Measurements from ENCODE around the gene CLEC3B.
A peak's percentile ranks its signal among the peaks of the same experiment; 100 is the strongest.
"Not testable (repeated sequence)": the region's sequence is repeated elsewhere in the genome, so short reads cannot be mapped to it uniquely, and the experiment has no call there.

CLEC3B gene

DNA sequence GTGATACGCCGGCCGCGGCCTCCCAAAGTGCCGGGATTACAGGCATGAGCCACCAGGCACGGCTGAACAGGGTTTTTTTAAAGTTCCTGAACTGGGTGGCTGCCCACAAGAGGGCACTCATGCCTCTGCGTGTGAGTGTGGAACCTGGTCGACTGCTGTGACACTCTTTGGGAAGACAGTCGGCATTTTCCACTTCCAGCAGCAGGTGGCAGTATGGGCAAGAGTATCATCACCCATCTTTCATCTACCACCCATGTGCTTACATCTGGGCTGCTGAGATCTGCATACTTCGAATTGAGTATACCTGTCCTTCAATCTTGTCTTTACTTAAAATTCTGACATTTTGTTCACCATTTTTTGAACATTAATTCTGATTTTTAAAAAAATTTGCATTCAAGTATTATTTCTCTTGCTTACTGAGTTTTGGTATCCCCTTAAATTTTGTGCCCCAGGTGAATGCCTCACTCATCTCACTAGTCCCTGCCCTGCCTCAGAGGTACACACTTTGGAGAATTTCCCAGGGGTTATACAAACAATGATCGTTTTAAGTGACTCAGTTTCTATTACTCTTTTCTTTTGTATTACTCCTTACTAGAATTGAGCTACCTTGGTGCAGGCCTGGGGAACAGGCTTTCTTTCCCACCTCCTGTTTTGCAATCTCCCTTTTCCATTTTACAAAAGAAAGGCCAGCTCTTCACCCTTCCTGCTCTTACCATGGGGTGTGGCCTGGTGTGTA, 11.8 kb downstream of the CLEC3B start:
- DNase-seq: peak; percentile 94

DNA sequence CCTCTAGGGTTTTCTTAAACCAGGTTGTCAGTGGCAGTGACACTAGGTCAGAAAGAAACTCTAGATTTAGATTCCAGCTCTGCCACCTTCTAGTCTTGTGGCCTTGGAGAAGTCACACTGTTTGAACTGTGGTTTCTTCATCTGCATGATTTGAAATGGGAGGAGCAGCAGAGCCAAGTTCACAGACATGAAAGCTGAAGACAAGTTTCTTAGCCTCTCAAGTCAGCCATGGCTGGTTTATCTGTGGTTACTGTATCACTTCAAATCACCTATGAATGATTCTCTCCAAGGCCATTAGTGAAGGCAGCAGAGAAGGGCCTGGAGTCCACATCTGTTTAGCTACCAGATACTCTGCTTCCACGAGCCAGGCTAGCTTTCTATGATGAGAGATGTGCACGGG, 15.6 kb downstream of the CLEC3B start:
- no peak for DNase-seq

DNA sequence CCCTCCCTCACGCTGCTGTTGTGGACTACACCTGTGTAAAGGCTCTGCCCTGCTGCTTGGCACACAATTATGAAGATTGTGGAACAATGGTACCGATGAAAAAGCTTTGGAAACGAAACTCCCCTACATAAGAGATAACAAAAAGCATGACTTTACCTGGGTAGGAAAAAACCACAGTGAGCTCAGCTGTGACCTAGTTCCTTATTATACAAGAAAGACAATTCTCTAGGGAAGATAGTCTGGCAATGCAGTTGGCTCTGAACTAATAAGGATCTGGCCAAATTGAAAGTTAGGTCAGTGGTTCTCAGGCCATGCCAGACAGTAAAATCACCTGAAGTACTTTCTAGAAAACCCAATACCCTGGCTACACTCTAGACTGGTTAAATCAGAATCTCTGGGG, 16.1 kb downstream of the CLEC3B start:
- no peak for DNase-seq

DNA sequence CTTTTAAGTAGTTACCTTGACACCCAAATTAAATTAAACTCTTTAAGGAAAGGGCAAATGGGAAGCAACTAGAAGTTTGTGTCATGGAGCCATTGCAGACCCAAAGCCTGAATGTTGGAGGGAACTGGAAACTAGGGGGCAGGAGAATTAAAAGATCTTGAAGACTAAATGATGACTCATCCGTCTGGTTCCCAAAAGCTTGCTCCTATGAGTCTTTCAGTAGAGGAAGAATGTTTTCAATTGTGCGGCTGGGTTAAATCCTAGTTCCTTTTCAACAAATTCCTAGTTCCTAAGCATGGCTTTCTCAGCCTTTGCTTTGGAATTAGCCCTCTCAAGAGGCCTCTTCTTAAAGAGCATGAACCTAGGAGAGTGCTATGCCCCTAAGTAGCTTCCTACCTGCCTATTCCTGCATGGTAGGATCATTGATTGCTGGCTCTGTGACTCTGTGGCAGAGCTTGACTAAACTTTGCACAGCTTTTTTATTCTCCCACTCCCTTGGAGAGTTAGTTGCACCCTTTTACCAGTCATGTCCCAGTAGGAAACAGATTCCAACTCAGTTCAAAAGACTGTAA, 17.7 kb downstream of the CLEC3B start:
- peak; percentile 84 for DNase-seq

DNA sequence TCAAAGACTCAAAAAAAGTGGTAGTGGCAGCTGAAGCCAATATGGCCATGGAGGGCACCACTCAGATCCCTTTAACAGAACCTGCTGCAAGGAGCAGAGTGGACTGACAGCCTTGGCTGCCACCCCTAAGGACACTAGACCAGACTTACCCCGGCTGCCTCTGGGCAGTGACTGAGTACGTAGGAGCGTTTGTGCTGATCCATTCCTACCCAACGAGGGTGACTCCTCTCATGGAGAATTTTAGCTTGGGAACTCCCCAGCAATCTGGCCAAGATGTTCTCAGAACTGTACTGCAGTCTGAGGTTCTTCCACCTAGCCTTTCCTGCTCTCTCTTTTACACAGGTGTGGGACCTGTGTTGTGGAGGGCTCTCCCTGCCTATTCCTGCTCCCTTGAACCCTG, 22.1 kb downstream of the CLEC3B start:
- DNase-seq: no peak

DNA sequence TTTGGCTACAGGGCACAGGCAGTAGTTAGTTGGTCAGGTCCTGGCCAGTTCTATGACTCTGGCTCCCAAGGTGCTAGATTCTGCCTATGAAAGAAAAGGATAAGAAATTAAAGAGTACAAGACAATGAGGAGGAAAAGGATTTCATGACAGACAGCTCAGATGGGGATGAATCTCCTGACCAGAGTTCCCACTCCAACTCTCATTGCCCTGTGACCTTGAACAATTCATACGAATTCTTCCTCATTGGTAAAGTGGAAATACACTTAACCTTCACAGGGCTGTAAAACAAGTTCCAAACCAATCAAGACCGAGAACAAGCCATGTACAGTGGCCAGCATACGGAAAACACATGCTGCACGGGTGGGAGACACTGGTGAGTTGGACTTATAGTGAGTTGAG, 23.7 kb downstream of the CLEC3B start:
- no peak for DNase-seq

DNA sequence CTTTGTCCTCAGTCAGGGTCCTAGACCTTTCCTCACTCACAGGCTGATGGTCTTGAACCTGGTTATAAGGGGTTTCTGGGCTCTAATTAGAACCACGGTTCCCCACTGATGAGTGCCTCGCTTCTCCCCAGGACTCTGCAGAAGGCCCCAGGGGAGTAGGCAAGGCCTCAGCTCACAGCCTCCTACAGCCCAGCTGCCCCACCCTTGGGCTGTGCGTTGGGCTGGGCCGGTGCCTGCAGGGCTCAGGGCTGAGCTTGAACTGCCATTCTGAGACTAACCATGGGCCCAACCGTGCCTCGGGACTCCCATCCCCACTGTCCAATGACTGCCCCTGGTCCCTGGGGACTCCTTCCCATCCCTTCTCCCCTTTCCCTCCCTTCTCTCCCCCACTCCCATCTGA, 25.6 kb downstream of the CLEC3B start:
- DNase-seq: no peak

DNA sequence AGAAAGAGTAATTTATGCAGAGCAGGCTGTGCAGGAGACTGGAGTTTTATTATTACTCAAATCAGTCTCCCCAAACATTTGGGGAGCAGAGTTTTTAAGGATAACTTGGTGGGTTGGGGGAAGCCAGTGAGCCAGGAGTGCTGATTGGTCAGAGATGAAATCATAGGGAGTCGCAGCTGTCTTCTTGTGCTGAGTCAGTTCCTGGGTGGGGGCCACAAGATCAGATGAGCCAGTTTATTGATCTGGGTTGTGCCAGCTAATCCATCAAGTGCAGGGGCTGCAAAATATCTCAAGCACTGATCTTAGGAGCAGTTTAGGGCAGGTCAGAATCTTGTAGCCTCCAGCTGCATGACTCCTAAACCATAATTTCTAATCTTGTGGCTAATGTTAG, 27.7 kb downstream of the CLEC3B start:
- DNase-seq: not testable (repeated sequence)

DNA sequence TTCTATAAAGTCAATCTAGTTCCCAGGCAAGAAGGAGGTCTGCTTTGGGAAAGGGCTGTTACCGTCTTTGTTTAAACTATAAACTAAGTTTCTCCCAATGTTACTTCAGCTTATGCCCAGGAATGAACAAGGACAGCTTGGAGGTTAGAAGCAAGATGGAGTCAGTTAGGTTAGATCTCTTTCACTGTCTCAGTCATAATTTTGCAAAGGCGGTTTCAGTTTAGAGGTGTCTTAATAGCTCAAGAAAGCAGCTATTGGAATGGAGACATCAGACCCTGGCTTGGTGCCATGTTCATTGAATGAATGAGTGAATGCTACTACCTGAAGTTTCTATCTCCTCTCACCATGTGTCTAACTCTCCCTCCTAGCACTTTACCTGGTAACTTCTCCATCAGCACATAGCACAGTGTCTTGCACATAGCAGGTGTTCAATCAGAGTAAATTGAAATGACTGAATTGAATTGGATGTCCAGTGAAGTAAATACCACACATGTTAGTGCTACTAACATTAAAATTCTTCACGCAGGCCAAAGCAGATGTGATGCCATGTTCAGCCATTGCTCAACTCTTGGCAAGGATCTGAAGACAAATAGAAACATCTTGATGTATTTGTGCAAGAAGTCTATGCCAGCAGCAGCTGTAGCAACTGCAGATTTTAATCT, 28.2 kb downstream of the CLEC3B start:
- no peak for DNase-seq

DNA sequence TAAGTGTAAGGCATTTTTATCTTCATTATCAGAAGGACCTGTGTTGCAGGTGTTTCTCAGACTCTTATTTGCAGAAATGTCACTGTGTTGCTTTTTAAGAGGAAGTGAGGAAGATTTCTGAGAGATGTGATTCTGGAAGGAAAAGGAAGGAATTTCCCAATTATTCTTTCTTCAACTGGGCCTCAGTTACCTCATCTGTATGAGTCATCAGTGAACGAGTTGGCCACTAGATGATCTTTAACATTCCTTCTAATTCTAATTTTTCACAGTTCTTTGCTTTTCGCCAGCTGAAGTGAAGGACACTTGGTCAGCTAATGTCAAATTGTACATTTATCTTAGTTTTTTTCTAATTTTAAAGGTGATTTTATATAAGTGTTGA, 28.9 kb downstream of the CLEC3B start:
- peak; percentile 64 for DNase-seq

DNA sequence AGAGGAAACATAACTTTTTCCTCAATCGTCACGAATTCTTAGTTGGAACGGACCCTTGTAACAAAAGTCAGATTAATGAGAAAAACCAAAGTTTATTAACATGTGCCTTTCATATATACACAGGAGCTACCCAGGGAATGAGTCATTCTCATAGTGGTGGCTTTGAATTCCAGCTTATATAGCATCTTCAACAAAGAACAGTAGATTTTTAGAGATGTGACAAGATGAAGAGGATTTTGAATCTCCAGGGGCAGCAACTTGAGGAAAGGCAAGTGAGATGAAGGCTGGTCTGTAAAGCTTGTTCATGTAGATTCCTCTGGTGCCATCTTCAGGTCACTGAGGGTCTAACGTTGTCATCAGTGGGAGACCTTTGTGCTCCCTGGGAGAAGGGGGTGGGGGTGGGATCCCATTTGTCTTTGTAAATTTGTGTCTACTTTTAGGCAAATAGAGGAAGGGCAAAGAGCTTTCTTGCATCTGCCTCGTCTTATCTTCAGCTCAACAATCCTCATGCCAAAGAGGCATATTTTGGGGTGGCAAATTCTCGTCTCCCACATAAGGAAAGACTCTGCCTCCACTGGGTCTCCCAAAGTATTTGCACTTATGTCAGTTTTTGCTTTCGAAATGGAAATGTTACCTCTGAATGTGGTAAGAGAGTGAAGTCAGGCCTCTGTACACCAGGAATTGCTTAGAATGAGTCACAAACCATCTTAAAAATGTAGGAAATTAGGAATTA, 29.5 kb downstream of the CLEC3B start:
- peak; percentile 39 for DNase-seq

DNA sequence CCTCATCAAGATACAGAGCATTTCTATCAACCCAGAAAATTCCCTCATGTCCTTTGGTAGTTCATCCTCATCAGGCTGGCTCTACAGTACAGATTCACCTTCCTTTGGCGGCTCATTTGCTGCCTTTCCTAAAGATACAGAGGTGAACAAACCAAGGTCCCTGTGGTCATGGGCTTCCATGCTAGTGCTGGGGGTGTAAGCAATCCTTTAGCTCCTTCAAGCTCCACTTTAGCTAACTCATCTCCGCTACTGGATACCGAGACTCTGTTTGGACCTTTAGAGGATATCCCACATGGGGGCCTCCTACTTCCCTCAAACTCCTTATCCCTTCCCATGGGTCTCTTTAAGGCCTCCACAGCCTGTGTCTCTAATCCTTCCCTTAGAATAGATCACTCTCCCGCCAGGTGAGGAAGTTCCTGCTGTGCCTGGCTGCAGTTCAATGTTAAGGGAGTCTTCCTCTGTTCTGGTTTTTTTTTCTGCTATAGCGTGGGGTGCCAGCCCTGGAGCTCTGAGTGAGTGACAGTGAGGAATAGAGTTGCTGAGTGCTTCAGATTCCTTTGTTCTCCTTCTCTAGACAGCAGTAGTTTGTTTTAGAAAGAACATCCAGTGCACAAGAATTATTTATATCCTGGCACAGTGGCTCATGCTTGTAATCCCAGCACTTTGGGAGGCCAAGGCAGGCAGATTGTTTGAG, 30.7 kb downstream of the CLEC3B start:
- DNase-seq: no peak

DNA sequence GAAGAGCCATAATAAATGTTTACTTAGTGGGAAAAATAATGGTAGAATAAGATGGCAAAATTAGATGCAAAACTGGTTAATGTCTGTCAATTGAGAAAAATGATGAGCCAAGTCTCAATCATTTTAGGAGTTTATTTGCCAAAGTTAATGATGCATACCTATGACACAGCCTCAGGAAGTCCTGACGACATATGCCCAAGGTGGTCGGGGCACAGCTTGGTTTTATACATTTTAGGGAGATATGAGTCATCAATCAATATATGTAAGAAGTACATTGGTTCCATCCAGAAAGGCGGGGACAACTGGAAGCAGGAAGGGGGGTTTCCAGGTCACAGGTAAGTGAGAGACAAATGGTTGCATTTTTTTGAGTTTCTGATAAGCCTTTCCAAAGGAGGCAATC, 31.5 kb downstream of the CLEC3B start:
- DNase-seq: no peak

DNA sequence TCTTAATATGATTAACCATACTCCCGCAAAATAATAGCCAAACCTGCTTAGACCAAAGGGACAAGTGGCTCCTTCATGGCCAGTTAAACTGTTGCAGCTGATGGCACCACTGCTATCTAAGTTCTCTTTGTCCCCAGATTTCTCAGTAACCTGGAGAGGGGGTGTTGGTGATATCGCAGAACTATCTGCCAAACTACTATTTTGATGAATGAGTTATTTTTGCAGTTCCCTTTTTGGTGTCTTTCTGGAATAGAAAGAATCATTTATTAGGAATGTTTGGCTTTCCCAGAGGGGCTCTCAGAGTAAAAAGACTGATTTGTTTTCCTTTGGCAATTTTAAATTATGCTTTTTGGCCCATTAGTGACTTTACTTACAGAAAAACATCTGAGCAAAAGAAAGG, 33.0 kb downstream of the CLEC3B start:
- DNase-seq: no peak

DNA sequence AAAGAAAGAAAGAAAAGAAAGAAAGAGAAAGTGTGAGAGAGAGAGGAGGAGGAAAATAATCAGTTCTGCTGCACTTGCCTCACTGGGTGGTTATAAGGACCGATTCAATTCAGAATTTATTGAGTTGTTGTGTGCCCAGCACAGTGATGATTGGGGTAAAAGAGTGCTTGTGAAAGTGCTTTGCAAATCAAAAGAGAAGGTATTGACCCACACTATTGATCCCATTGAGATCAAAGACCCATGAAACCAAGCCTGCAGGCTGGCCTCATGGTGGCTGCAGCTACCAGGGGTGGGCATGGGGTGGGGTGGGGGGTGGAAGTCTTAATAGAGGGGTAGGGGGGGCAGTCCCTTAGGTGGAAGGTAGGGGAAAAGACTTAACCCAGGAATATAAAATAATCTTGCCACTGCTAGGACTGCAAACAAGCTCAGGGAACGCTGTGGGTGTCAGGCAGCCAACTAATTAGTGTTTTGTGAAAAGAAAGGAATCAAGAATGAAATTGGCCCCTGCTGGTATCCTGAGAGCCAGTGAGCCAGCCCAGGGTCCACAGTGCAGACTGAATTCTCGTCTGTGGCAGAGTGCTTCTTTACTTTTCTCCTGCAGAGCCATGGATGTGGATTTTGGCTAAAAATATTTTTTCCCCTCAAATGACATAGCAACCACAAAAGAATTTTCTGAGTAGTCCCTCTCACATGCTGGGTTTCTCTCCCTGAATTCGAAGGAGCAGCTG, 34.2 kb downstream of the CLEC3B start:
- no peak for DNase-seq

DNA sequence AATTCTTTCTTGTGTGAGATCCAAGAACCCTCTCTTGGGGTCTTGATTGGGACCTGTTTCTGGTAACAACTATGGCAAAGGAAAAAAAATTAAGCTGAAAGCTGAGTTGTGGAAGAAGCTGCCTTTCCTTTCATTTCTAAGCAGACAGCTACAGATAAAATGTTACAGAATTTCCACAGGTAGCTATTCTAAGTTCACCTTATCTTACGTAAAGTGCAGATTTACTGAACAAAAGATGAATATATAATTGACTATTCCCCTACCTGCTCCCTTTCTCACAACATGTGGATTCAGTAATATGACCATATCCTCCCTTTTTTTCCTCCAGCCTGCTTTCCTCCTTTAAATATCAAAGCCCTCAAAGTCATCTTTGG, 36.6 kb downstream of the CLEC3B start:
- DNase-seq: no peak

DNA sequence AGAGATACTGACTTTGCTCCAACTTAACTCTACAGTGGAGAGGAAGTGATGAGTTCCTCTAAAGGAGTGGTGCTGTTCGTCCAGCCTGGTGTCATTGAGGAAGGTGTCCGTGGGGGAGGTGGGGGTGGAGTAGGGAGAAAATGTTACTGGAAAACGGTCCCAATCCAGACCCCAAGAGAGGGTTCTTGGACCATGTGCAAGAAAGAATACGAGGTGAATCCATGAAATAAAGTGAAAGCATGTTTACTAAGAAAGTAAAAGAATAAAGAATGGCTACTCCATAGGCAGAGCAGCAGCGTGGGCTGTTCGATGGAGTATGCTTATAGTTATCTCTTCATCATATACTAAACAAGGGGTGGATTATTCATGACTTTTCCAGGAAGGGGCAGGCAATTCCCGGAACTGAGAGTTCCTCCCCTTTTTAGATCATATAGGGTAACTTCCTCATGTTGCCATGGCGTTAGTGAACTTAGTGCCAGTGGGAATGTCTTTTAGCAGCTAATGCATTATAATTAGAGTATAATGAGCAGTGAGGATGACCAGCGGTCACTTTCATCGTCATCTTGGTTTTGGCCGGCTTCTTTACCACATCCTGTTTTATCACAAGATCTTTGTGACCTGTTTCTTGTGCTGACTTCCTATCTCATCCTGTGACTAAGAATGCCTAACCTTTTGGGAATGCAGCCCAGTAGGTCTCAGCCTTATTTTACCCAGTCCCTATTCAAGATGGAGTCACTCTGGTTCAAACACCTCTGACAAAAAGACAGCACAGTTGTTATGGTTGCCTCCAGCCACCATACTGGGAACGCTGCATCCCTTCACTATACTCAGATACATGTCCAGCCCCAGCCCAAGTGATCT, 38.6 kb downstream of the CLEC3B start:
- peak; percentile 91 for DNase-seq

DNA sequence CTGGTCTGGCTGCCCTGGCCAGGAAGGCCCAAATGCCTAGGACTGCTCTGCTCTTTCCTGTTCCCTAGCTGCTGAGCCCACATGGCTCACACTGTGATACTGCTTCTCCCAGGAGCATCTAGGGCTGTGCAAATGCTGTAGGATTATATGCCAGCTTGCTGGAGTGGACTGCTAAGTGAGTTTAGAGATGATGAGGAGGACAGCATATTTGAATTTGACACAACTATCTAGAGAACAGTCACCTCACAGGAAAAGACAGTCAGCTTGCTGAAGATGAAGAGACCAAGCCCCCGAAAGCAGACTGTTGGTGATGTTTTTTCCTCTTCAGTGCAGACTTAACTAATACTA, 39.2 kb downstream of the CLEC3B start:
- no peak for DNase-seq

DNA sequence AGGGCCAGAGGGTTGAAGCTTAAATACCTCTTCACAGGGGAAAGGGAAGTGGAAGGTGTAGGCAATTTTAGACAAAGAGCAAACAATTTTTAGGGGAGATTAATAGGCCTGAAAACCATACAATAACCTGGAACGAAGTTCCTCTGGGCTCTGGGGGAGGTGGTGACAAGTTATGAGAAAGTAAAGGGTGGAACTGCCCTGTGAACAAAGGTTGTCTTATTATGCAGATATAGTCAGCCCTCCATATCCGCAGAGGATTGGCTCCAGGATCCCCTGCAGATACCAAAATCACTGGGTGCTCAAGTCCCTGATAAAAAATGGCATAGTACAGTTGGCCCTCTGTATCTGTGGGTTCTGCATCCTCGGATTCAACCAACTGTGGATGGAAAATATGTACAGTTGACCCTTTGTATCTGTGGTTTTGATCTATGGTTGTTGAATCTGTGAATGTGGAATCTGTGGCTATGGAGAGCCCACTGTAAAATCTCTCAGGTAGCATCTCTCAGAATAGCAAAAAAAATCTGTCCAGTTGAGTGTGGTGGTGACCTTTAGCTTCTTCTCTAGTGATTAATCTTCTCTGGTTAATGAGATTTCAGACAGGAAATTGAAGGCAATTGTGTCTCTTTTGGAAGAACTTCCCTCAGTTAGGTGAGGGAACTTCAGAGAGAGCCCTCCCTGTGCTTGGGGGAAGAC, 40.2 kb downstream of the CLEC3B start:
- DNase-seq: no peak

DNA sequence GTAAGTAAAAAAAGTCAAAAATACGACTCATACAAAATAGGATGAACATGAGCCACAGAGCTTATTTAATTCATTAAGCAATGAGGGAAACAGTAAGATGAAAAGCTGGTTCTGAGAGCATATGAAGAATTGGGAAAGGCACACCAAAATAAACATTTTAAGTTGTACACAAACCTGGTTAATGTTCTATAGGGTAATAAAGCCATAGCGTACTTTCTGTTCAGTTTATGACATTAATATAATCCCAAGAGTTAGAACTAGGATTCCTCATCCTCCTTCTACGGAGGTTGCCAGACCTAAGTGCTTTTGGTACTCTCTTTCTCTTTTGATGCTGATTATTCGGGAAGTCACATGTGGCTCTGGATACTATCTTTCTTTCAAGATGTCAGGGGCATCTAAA, 41.4 kb downstream of the CLEC3B start:
- no peak for DNase-seq

DNA sequence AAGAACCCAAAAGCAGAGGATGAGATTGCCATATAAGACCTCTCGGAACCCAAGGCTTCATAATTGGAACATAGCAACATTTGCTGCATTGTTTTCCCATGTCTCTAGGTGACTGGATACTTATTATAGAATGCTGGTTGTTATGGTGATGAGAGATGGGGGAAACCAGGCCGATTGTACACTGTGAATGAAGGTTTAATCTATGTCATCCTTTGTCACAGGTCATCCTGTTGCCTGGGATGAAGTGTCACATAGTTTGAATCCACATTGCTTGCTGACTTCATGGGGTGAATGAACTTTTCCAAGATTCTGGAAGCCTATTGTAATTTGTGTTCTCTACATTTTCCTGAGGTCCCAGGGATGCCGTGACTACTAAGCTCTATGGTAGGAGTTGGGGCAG, 41.8 kb downstream of the CLEC3B start:
- DNase-seq: no peak

Data from MV-4-11 (cell line).